Dendritic cell treated with granulocyte-macrophage colony-stimulating factor and Interleukin-4, amounts not matched to agents 40 ng/mL and 50 ng/mL, for 4 days (primary cell): ENCODE results near the gene PPP1R13L.
A peak's percentile ranks its signal among the peaks of the same experiment; 100 is the strongest.
"Not testable (repeated sequence)": the region's sequence is repeated elsewhere in the genome, so short reads cannot be mapped to it uniquely, and the experiment has no call there.

Experiments
- H3K27ac Mint-ChIP-seq: one replicate; pipeline ENCODE4 v1.8.0; 2022; ENCODE audit warnings: mild to moderate bottlenecking, mixed read lengths
- H3K27me3 Mint-ChIP-seq: one replicate; pipeline ENCODE4 v1.8.0; 2022; ENCODE audit warnings: mild to moderate bottlenecking, mixed read lengths
- H3K36me3 Mint-ChIP-seq: one replicate; pipeline ENCODE4 v1.8.0; 2022; ENCODE audit warnings: low read depth, mixed read lengths
- H3K4me1 Mint-ChIP-seq: one replicate; pipeline ENCODE4 v1.8.0; 2022; ENCODE audit warnings: low read depth, mixed read lengths
- H3K4me3 Mint-ChIP-seq: one replicate; pipeline ENCODE4 v1.8.0; 2022; ENCODE audit warnings: mild to moderate bottlenecking, moderate library complexity, mixed read lengths
- H3K9me3 Mint-ChIP-seq: one replicate; pipeline ENCODE4 v1.8.0; 2022; ENCODE audit warnings: mixed read lengths
- intact Hi-C: fragments of 100-400 bp; cut with micrococcal nuclease; formaldehyde crosslinking; loops from one replicate; pipeline ENCODE4 v1.15.0; 2022

The PPP1R13L gene

GRCh38 chr19:45408121-45408520 lies 3.3 kb upstream of the PPP1R13L start:
- peak overlapping the region; percentile 77 for H3K27ac Mint-ChIP-seq
- no peaks in the 10 kb centered on the region for H3K9me3 Mint-ChIP-seq
- no peak overlapping the region for H3K4me3 Mint-ChIP-seq
- peaks cover 23% of the 10 kb centered on the region for H3K36me3 Mint-ChIP-seq
- peaks cover 22% of the 10 kb centered on the region for H3K27me3 Mint-ChIP-seq
- intact Hi-C loops = no loop called here
- H3K4me1 Mint-ChIP-seq = peaks cover 64% of the 10 kb centered on the region

GRCh38 chr19:45407585-45407984 lies 2.7 kb upstream of the PPP1R13L start:
- Mint-ChIP-seq H3K36me3 (peaks cover 18% of the 10 kb centered on the region), H3K27me3 (peaks cover 28% of the 10 kb centered on the region), H3K4me1 (peaks cover 67% of the 10 kb centered on the region)
- H3K27ac Mint-ChIP-seq, H3K9me3 Mint-ChIP-seq, H3K4me3 Mint-ChIP-seq, intact Hi-C loops: not testable (repeated sequence)

- Mint-ChIP-seq H3K27me3 (peaks cover 32% of the 10 kb centered on the region), H3K4me1 (peaks cover 72% of the 10 kb centered on the region), H3K27ac (peak overlapping the region; percentile 90), H3K9me3 (no peaks in the 10 kb centered on the region), H3K4me3 (peak overlapping the region; percentile 95), H3K36me3 (peaks cover 12% of the 10 kb centered on the region)
- intact Hi-C loops = no loop called here
These were observed 2.2 kb upstream of the PPP1R13L start for GRCh38 chr19:45407091-45407375.

GRCh38 chr19:45406226-45407090 lies 1.6 kb upstream of the PPP1R13L start, which contains the start of gene POLR1G:
Gene POLR1G, plus strand, starts transcription at chr19:45406644. Its CDS starts 53 bp downstream, at chr19:45406697.
- H3K27ac Mint-ChIP-seq = peak within 1 kb of the TSS; percentile 90
- H3K36me3 Mint-ChIP-seq = peaks cover 11% of the 10 kb centered on the region
- peaks cover 72% of the 10 kb centered on the region for H3K4me1 Mint-ChIP-seq
- peaks cover 34% of the 10 kb centered on the region for H3K27me3 Mint-ChIP-seq
- peak within 1 kb of the TSS; percentile 95 for H3K4me3 Mint-ChIP-seq
- intact Hi-C loops = loop anchor here (1.0 kb wide), 1 partner anchor 17 kb away; the partner anchor contains the start of gene ERCC1
- H3K9me3 Mint-ChIP-seq = no peaks in the 10 kb centered on the region

- Mint-ChIP-seq H3K4me1 (peaks cover 68% of the 10 kb centered on the region), H3K36me3 (peaks cover 11% of the 10 kb centered on the region), H3K27me3 (peaks cover 36% of the 10 kb centered on the region), H3K4me3 (peak overlapping the region; percentile 95), H3K27ac (peak overlapping the region; percentile 90), H3K9me3 (no peaks in the 10 kb centered on the region)
- intact Hi-C loops = loop anchor here (1.0 kb wide), 1 partner anchor 18 kb away; the partner anchor contains the start of gene ERCC1
These were observed 761 bp upstream of the PPP1R13L start for GRCh38 chr19:45405435-45406225.

GRCh38 chr19:45403781-45404556 lies 900 bp downstream of the PPP1R13L start:
- H3K36me3 Mint-ChIP-seq = peaks cover 11% of the 10 kb centered on the region
- H3K4me1 Mint-ChIP-seq = peaks cover 57% of the 10 kb centered on the region
- H3K27ac Mint-ChIP-seq = no peak overlapping the region
- no peak overlapping the region for H3K4me3 Mint-ChIP-seq
- intact Hi-C loops = no loop called here
- peaks cover 43% of the 10 kb centered on the region for H3K27me3 Mint-ChIP-seq
- H3K9me3 Mint-ChIP-seq = no peaks in the 10 kb centered on the region

- intact Hi-C loops = no loop called here
- no peak overlapping the region for H3K4me3 Mint-ChIP-seq
- no peaks in the 10 kb centered on the region for H3K9me3 Mint-ChIP-seq
- peaks cover 56% of the 10 kb centered on the region for H3K4me1 Mint-ChIP-seq
- H3K36me3 Mint-ChIP-seq = peaks cover 11% of the 10 kb centered on the region
- H3K27me3 Mint-ChIP-seq = peaks cover 46% of the 10 kb centered on the region
- no peak overlapping the region for H3K27ac Mint-ChIP-seq
These were observed 1.6 kb downstream of the PPP1R13L start for GRCh38 chr19:45403272-45403671.

- H3K27ac Mint-ChIP-seq = no peak overlapping the region
- peaks cover 54% of the 10 kb centered on the region for H3K27me3 Mint-ChIP-seq
- intact Hi-C loops = no loop called here
- H3K4me1 Mint-ChIP-seq = peaks cover 50% of the 10 kb centered on the region
- H3K9me3 Mint-ChIP-seq = no peaks in the 10 kb centered on the region
- H3K36me3 Mint-ChIP-seq = peaks cover 11% of the 10 kb centered on the region
- H3K4me3 Mint-ChIP-seq = no peak overlapping the region
These were observed 2.4 kb downstream of the PPP1R13L start for GRCh38 chr19:45402298-45403061.

GRCh38 chr19:45401815-45402214 lies 3.1 kb downstream of the PPP1R13L start:
- H3K27me3 Mint-ChIP-seq = peaks cover 61% of the 10 kb centered on the region
- peaks cover 11% of the 10 kb centered on the region for H3K36me3 Mint-ChIP-seq
- no peak overlapping the region for H3K4me3 Mint-ChIP-seq
- H3K9me3 Mint-ChIP-seq = no peaks in the 10 kb centered on the region
- peaks cover 45% of the 10 kb centered on the region for H3K4me1 Mint-ChIP-seq
- no peak overlapping the region for H3K27ac Mint-ChIP-seq
- intact Hi-C loops = no loop called here

- Mint-ChIP-seq H3K9me3 (no peaks in the 10 kb centered on the region), H3K4me1 (peaks cover 41% of the 10 kb centered on the region), H3K27ac (no peak overlapping the region), H3K36me3 (no peaks in the 10 kb centered on the region), H3K27me3 (peaks cover 74% of the 10 kb centered on the region), H3K4me3 (no peak overlapping the region)
- intact Hi-C loops = no loop called here
These were observed 4.7 kb downstream of the PPP1R13L start for GRCh38 chr19:45400192-45400591.

- H3K27ac Mint-ChIP-seq = no peak overlapping the region
- peaks cover 21% of the 10 kb centered on the region for H3K4me1 Mint-ChIP-seq
- H3K4me3 Mint-ChIP-seq = no peak overlapping the region
- no peaks in the 10 kb centered on the region for H3K9me3 Mint-ChIP-seq
- intact Hi-C loops = no loop called here
- H3K27me3 Mint-ChIP-seq = peaks cover 55% of the 10 kb centered on the region
- no peaks in the 10 kb centered on the region for H3K36me3 Mint-ChIP-seq
These were observed 8.8 kb downstream of the PPP1R13L start for GRCh38 chr19:45395821-45396617.

GRCh38 chr19:45391871-45392665 lies 12.8 kb downstream of the PPP1R13L start:
- H3K4me1 Mint-ChIP-seq = peaks cover 15% of the 10 kb centered on the region
- intact Hi-C loops = no loop called here
- H3K27ac Mint-ChIP-seq = no peak overlapping the region
- H3K9me3 Mint-ChIP-seq = no peaks in the 10 kb centered on the region
- H3K4me3 Mint-ChIP-seq = no peak overlapping the region
- no peaks in the 10 kb centered on the region for H3K36me3 Mint-ChIP-seq
- peaks cover 51% of the 10 kb centered on the region for H3K27me3 Mint-ChIP-seq
